Hepatocyte (in vitro differentiated cells): ENCODE measurements around the gene ENGASE. TPM values are rescaled to one million over a fixed set of nuclear protein-coding genes. Genes with fewer than 3 reads are reported as not detected.

Experiments used
- DNase-seq: peaks from one replicate; pipeline ENCODE4 v3.0.0-alpha.2; 2016; ENCODE audit warnings: low spot score
- H2AFZ ChIP-seq: fragments of 200-600 bp; sonication (generic); 2 replicates; pipeline ENCODE4 v1.6.0; 2016; ENCODE audit warnings: antibody characterized with exemption, mild to moderate bottlenecking
- H3K27ac ChIP-seq: fragments of 200-600 bp; sonication (generic); 2 replicates; pipeline ENCODE4 v1.5.1; 2016; ENCODE audit warnings: mild to moderate bottlenecking
- H3K27me3 ChIP-seq: fragments of 200-600 bp; sonication (generic); 2 replicates; pipeline ENCODE4 v1.6.1; 2016
- H3K36me3 ChIP-seq: fragments of 200-600 bp; sonication (generic); replicated peaks from 2 replicates; pipeline ENCODE4 v1.5.1; 2016; ENCODE audit warnings: low read depth; ENCODE audit not compliant: insufficient read depth
- H3K4me1 ChIP-seq: fragments of 200-600 bp; sonication (generic); 2 replicates; pipeline ENCODE4 v1.5.1; 2016; ENCODE audit warnings: mild to moderate bottlenecking, moderate library complexity; ENCODE audit not compliant: insufficient read depth
- H3K4me2 ChIP-seq: fragments of 200-600 bp; sonication (generic); 2 replicates; pipeline ENCODE4 v1.6.0; 2016
- H3K4me3 ChIP-seq: fragments of 200-600 bp; sonication (generic); 2 replicates; pipeline ENCODE4 v1.5.1; 2016; ENCODE audit warnings: mild to moderate bottlenecking
- H3K79me2 ChIP-seq: fragments of 200-600 bp; sonication (generic); 2 replicates; pipeline ENCODE4 v1.6.0; 2017; ENCODE audit warnings: mild to moderate bottlenecking
- H3K9me2 ChIP-seq: fragments of 200-600 bp; sonication (generic); replicated peaks from 2 replicates; pipeline ENCODE4 v1.6.0; 2017; ENCODE audit warnings: mild to moderate bottlenecking; ENCODE audit not compliant: insufficient read depth
- H3K9me3 ChIP-seq: fragments of 200-600 bp; sonication (generic); 2 replicates; pipeline ENCODE4 v1.5.1; 2016; ENCODE audit warnings: low read depth, mild to moderate bottlenecking
- H4K20me1 ChIP-seq: fragments of 200-600 bp; sonication (generic); 2 replicates; pipeline ENCODE4 v1.6.0; 2016; ENCODE audit warnings: mild to moderate bottlenecking; ENCODE audit not compliant: insufficient read depth, poor library complexity, severe bottlenecking
- EZH2 ChIP-seq: fragments of 200-600 bp; sonication (generic); IDR thresholded peaks from 2 replicates; pipeline ENCODE4 v1.6.1; 2016; ENCODE audit warnings: antibody characterized with exemption, mild to moderate bottlenecking, borderline replicate concordance
- EZH2phosphoT487 ChIP-seq: fragments of 200-600 bp; sonication (generic); IDR thresholded peaks from one replicate; pipeline ENCODE4 v1.6.1; 2018; ENCODE audit warnings: antibody characterized with exemption, mild to moderate bottlenecking, low read depth, moderate library complexity; ENCODE audit not compliant: unreplicated experiment, severe bottlenecking
- WGBS: methylation state at CpG from one replicate; pipeline ENCODE4 v1.1.6; 2016; ENCODE audit warnings: low lambda C conversion rate; ENCODE audit errors: missing lambda C conversion rate; 5-methylcytosine and 5-hydroxymethylcytosine counted together
- polyA plus RNA-seq: library from polyadenylated mRNA; unstranded; fragments of >200 nt; fragmentation: Nextera tagmentation; extraction: Ambion mirVana; gene quantifications from 2 replicates; pipeline ENCODE4 v1.2.1, GENCODE V29; 2016
- total RNA-seq: library from RNA; depleted of rRNA; stranded (reverse); fragments of >200 nt; gene quantifications from 2 replicates; pipeline ENCODE4 v1.2.3, GENCODE V29; 2014
- TF ChIP-seq, protein P1 (sequence below): fragments of 200-600 bp; sonication (generic); IDR thresholded peaks from 2 replicates; pipeline ENCODE4 v1.5.1; 2016; ENCODE audit warnings: antibody characterized with exemption, mild to moderate bottlenecking; ENCODE audit not compliant: poor library complexity

ENGASE gene
- total and polyA plus RNA-seq, 2 experiments from 2014 or later = 24.4 to 34.0 TPM

DNA sequence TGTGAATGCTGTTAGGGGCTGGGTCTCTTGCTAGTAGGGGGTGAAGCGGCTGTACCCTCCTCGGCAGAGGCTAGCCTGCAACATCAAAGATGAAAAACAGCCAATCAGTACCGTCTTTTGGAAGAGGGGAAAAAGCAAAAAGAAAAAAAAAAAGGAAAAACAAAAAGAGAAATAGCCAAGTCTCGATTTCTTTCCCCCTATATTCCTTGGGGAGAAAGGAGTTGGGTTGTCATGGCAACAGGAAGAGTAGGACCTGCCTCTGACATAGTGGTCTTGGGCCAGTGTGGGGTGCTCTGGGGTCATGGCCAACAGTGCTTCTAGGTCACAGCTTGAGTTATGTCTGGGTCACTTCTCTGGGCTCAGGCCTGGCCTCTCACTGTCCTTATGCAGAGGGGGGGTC, 17.9 kb downstream of the ENGASE start:
- Histone ChIP-seq H3K27ac (no peak overlapping the region), H3K4me2 (no peak overlapping the region), H3K27me3 (peaks cover under 1% of the 10 kb centered on the region), H3K4me1 (no peaks in the 10 kb centered on the region), H2AFZ (no peak overlapping the region), H3K36me3 (no peaks in the 10 kb centered on the region), H3K9me2 (no peaks in the 10 kb centered on the region), H3K4me3 (no peak overlapping the region), H3K79me2 (no peaks in the 10 kb centered on the region), H4K20me1 (peaks cover 2% of the 10 kb centered on the region), H3K9me3 (no peaks in the 10 kb centered on the region)
- no peak for TF ChIP-seq EZH2
- TF ChIP-seq, protein P1, sequence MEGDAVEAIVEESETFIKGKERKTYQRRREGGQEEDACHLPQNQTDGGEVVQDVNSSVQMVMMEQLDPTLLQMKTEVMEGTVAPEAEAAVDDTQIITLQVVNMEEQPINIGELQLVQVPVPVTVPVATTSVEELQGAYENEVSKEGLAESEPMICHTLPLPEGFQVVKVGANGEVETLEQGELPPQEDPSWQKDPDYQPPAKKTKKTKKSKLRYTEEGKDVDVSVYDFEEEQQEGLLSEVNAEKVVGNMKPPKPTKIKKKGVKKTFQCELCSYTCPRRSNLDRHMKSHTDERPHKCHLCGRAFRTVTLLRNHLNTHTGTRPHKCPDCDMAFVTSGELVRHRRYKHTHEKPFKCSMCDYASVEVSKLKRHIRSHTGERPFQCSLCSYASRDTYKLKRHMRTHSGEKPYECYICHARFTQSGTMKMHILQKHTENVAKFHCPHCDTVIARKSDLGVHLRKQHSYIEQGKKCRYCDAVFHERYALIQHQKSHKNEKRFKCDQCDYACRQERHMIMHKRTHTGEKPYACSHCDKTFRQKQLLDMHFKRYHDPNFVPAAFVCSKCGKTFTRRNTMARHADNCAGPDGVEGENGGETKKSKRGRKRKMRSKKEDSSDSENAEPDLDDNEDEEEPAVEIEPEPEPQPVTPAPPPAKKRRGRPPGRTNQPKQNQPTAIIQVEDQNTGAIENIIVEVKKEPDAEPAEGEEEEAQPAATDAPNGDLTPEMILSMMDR = no peak
- TF ChIP-seq EZH2phosphoT487 = no peak
- no peak for DNase-seq
- 86% methylated on average over 4 of the region's 4 CpGs for WGBS

DNA sequence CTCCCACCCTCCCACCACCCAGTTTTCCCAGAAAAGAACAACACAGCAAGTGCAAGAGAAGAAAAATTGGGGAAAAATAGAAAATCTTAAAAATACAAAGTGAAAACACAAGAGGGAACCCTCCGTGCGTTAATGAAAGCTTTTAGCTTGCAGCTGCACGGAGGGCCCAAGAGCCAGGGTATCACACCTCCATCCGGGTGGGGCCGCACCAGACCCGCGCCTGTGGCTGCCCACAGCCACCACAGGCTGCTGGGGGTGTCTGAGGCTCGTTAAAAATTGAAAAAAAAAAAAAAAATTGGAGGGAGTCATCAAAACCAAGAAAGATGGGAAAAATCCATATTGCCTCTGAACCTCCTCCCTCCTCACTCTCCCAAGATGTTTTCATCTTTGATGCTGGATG, 18.6 kb downstream of the ENGASE start:
- no peaks in the 10 kb centered on the region for H3K4me1 ChIP-seq
- H3K4me3 ChIP-seq = no peak overlapping the region
- H3K36me3 ChIP-seq = no peaks in the 10 kb centered on the region
- H3K9me2 ChIP-seq = no peaks in the 10 kb centered on the region
- H3K27me3 ChIP-seq = peaks cover 7% of the 10 kb centered on the region
- H4K20me1 ChIP-seq = no peaks in the 10 kb centered on the region
- DNase-seq = no peak
- H2AFZ ChIP-seq = no peak overlapping the region
- H3K79me2 ChIP-seq = no peaks in the 10 kb centered on the region
- no peak overlapping the region for H3K4me2 ChIP-seq
- WGBS = 83% methylated on average over 8 of the region's 8 CpGs
- H3K27ac ChIP-seq = no peak overlapping the region
- TF ChIP-seq EZH2 (no peak), EZH2phosphoT487 (no peak)
- TF ChIP-seq, protein P1 = no peak
- H3K9me3 ChIP-seq = no peaks in the 10 kb centered on the region

DNA sequence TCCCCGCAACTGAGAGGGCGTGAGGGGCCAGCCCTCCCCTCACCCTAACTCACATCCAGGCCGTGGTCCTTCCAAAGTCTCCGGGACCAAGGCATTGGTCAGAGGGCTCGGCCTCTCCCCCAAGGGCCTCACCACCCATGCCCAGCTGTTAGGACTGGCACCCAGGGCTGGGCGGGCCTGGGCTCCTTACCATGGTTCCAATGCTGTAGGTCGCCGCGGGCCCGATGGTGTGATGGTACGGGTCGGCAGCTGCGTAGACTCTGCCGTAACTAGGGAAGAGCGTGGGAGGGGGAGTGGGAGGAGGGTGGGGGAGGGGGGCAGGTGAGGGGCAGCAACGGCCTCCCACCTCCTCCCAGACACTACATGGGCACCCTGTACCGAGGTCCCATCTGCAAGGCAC, 19.6 kb downstream of the ENGASE start:
- no peak for DNase-seq
- Histone ChIP-seq H3K4me2 (no peak overlapping the region), H3K27me3 (peaks cover 13% of the 10 kb centered on the region), H3K4me1 (no peaks in the 10 kb centered on the region), H2AFZ (no peak overlapping the region), H3K9me2 (no peaks in the 10 kb centered on the region), H3K9me3 (no peaks in the 10 kb centered on the region), H3K4me3 (no peak overlapping the region), H3K27ac (no peak overlapping the region), H3K79me2 (no peaks in the 10 kb centered on the region), H4K20me1 (no peaks in the 10 kb centered on the region), H3K36me3 (no peaks in the 10 kb centered on the region)
- WGBS = 89% methylated on average over 8 of the region's 17 CpGs
- TF ChIP-seq, protein P1 = no peak
- TF ChIP-seq EZH2phosphoT487 = no peak
- no peak for TF ChIP-seq EZH2
